Kidney (tissue), 14 donors: ENCODE results near the gene REEP1. TPM values are rescaled to one million over a fixed set of nuclear protein-coding genes. Genes with fewer than 3 reads are reported as not detected.

ENCODE experiments used
- DNase-seq, 5 donors: peaks; one replicate each; pipeline ENCODE4 v3.0.0-alpha.2; 2013 to 2020
- FAIRE-seq: peaks from 2 replicates; lab custom pipeline; 2012; peaks lifted over from hg19 to GRCh38; lab: Jason Lieb, UNC
- H3K27ac ChIP-seq, 2 donors: one replicate each; pipeline ENCODE4 v1.7.0; 2013; ENCODE audit warnings: low read depth in 2 of 2, low read length in 2 of 2, inconsistent platforms in 1 of 2
- H3K27me3 ChIP-seq: one replicate; pipeline ENCODE4 v1.7.1; 2013; ENCODE audit warnings: low read length, inconsistent platforms; ENCODE audit not compliant: control insufficient read depth, insufficient read depth
- H3K36me3 ChIP-seq, 3 donors: one replicate each; pipeline versions ENCODE4 v1.7.0 to v1.7.1; 2013; ENCODE audit warnings: low read length in 3 of 3, control low read depth in 1 of 3, inconsistent platforms in 1 of 3; ENCODE audit not compliant: insufficient read depth in 3 of 3, control insufficient read depth in 2 of 3
- H3K4me1 ChIP-seq, 3 donors: one replicate each; pipeline versions ENCODE4 v1.7.0 to v1.7.1; 2013; ENCODE audit warnings: low read length in 3 of 3, inconsistent platforms in 1 of 3, low read depth in 1 of 3; ENCODE audit not compliant: control insufficient read depth in 2 of 3, insufficient read depth in 2 of 3
- H3K4me3 ChIP-seq, 3 donors: one replicate each; pipeline versions ENCODE4 v1.7.0 to v1.8.1; 2013; ENCODE audit warnings: low read length in 3 of 3, control low read depth in 1 of 3, inconsistent platforms in 1 of 3
- H3K9ac ChIP-seq, 3 donors: one replicate each; pipeline versions ENCODE4 v1.7.0 to v1.7.1; 2013; ENCODE audit warnings: low read length in 3 of 3, control low read depth in 1 of 3, inconsistent platforms in 1 of 3
- H3K9me3 ChIP-seq, 3 donors: one replicate each; pipeline versions ENCODE4 v1.7.0 to v1.7.1; 2013; ENCODE audit warnings: low read length in 3 of 3, control low read depth in 1 of 3, inconsistent platforms in 1 of 3; ENCODE audit not compliant: control insufficient read depth in 2 of 3, insufficient read depth in 1 of 3
- CTCF ChIP-seq: IDR thresholded peaks from 3 replicates; pipeline ENCODE4 v1.5.1; 2012; ENCODE audit warnings: mild to moderate bottlenecking, moderate library complexity, borderline replicate concordance; ENCODE audit not compliant: insufficient read depth; ENCODE audit errors: extremely low read depth
- intact Hi-C: fragments of 100-400 bp; cut with DNase I; formaldehyde crosslinking; loops from one replicate; pipeline ENCODE4 v1.11.1; 2022
- polyA plus RNA-seq: library from polyadenylated mRNA; stranded (reverse); fragments of 350-450 nt; fragmentation: Illumina TruSeq; extraction: RNeasy Lipid Tissue Mini Kit (QIAGEN cat#74804); gene quantifications from one replicate; pipeline ENCODE4 v1.2.3, GENCODE V29; 2014; ENCODE audit warnings: low read depth, low replicate concordance; ENCODE audit not compliant: insufficient read depth
- total RNA-seq: library from RNA; stranded (reverse); fragmentation: NEBNext Ultra II Directional; extraction: Animal tissue kit (Norgen Biotek cat#: 25700); gene quantifications from one replicate; pipeline ENCODE4 v1.2.1, GENCODE V29; 2021
- donor health status: control.
- donor health status: control.
- donor health status: control.
- donor health status: control.
- donor health status: control.
- donor health status: DM: yes; HTN: yes; CAD: no.
- donor health status: Normal renal cell carcinoma (clear cell type).

The REEP1 gene
- total and polyA plus RNA-seq, 2 donors from 2014 or later, result 3.3 to 4.3 TPM

- Histone ChIP-seq H3K27me3 (no peaks in the 10 kb centered on the region), H3K4me1 (peaks cover 0 to 4% (median 0%) of the 10 kb centered on the region in 3 donors), H3K4me3 (no peak overlapping the region), H3K36me3 (no peaks in the 10 kb centered on the region), H3K9me3 (no peaks in the 10 kb centered on the region), H3K27ac (no peak overlapping the region), H3K9ac (no peak overlapping the region)
- FAIRE-seq (no peak), DNase-seq (no peak)
- no peak for TF ChIP-seq CTCF
- intact Hi-C loops, result no loop called here
These were observed 42.4 kb downstream of the REEP1 start for GRCh38 chr2:86295066-86295465.

GRCh38 chr2:86293612-86294011, 43.8 kb downstream of the REEP1 start:
- intact Hi-C loops, result no loop called here
- H3K9me3 ChIP-seq, result no peaks in the 10 kb centered on the region

GRCh38 chr2:86292571-86293515, 44.6 kb downstream of the REEP1 start:
- no peak for TF ChIP-seq CTCF
- Histone ChIP-seq H3K9me3 (no peaks in the 10 kb centered on the region), H3K4me3 (no peak overlapping the region), H3K27ac (no peak overlapping the region), H3K36me3 (no peaks in the 10 kb centered on the region), H3K4me1 (no peaks in the 10 kb centered on the region), H3K9ac (no peak overlapping the region), H3K27me3 (no peaks in the 10 kb centered on the region)
- no peak for DNase-seq
- intact Hi-C loops, result no loop called here
- no peak for FAIRE-seq

More at GRCh38 chr2:86293612-86294011, 43.8 kb downstream of the REEP1 start:
- Histone ChIP-seq H3K9ac (no peak overlapping the region), H3K4me1 (peaks cover 0 to 3% (median 0%) of the 10 kb centered on the region in 3 donors), H3K27ac (no peak overlapping the region), H3K27me3 (no peaks in the 10 kb centered on the region), H3K36me3 (no peaks in the 10 kb centered on the region), H3K4me3 (no peak overlapping the region)
- no peak for DNase-seq
- no peak for FAIRE-seq
- no peak for TF ChIP-seq CTCF
